HepG2 (cell line): ENCODE data around the gene SMYD5. TPM values are rescaled to one million over a fixed set of nuclear protein-coding genes. Genes with fewer than 3 reads are reported as not detected.
A peak's percentile ranks its signal among the peaks of the same experiment; 100 is the strongest.

ENCODE experiments used
- CEBPG ChIP-seq: IDR thresholded peaks from 2 replicates; pipeline ENCODE4 v1.6.1; 2016
- JARID2 ChIP-seq: sonication (generic); formaldehyde crosslinking; IDR thresholded peaks from 2 replicates; pipeline ENCODE4 v1.8.1; 2023; ENCODE audit warnings: missing genetic modification reagents, inconsistent platforms; ENCODE audit not compliant: insufficient replicate concordance
- MED1 ChIP-seq: sonication (generic); formaldehyde crosslinking; IDR thresholded peaks from 2 replicates; pipeline ENCODE4 v1.4.0; 2020; ENCODE audit warnings: missing genetic modification reagents
- NONO ChIP-seq, 2 experiments: fragments of 450-650 bp in 1 of 2; sonication (generic) in 1 of 2; formaldehyde crosslinking in 1 of 2; IDR thresholded peaks in 1 of 2; conservative IDR thresholded peaks in 1 of 2; 2 replicates each; pipeline versions ENCODE4 v1.6.1 to v1.8.0; 2017 to 2022; ENCODE audit warnings: mild to moderate bottlenecking in 1 of 2, missing genetic modification reagents in 1 of 2, moderate library complexity in 1 of 2
- SP1 ChIP-seq, 2 experiments: fragments of 450-650 bp in 1 of 2; sonication (generic) in 1 of 2; formaldehyde crosslinking in 1 of 2; IDR thresholded peaks; 2 replicates each; pipeline versions ENCODE4 v1.4.0 to v1.6.1; 2016 to 2020; ENCODE audit warnings: missing genetic modification reagents in 1 of 2
- SP2 ChIP-seq: sonication (generic); formaldehyde crosslinking; IDR thresholded peaks from 2 replicates; pipeline ENCODE4 v1.5.1; 2020; ENCODE audit warnings: mild to moderate bottlenecking, missing genetic modification reagents
- TRIM24 ChIP-seq: sonication (generic); formaldehyde crosslinking; IDR thresholded peaks from 2 replicates; pipeline ENCODE4 v1.8.0; 2022; ENCODE audit warnings: mild to moderate bottlenecking, missing genetic modification reagents
- ZNF460 ChIP-seq: sonication (generic); formaldehyde crosslinking; IDR thresholded peaks from 2 replicates; pipeline ENCODE4 v1.5.1; 2020; ENCODE audit warnings: missing genetic modification reagents, mild to moderate bottlenecking, borderline replicate concordance
- ZNF747 ChIP-seq: sonication (generic); formaldehyde crosslinking; IDR thresholded peaks from 2 replicates; pipeline ENCODE4 v1.8.1; 2023; ENCODE audit warnings: missing genetic modification reagents, mild to moderate bottlenecking, borderline replicate concordance
- polyA plus RNA-seq, 8 experiments: library from polyadenylated mRNA; depleted of rRNA in 3 of 8; stranded (reverse) in 7 of 8; unstranded in 1 of 8; fragments of >200 nt; fragmentation: Illumina TruSeq in 4 of 8; extraction: Trizol in 4 of 8; gene quantifications; 2 replicates each; pipeline versions ENCODE4 v1.2.1 to v1.2.3, GENCODE V29; 2011 to 2016; ENCODE audit warnings: low read depth in 4 of 8, missing spikeins in 1 of 8, mixed read lengths in 1 of 8; ENCODE audit not compliant: insufficient read depth in 1 of 8
- total RNA-seq, 5 experiments: library from RNA; depleted of rRNA; stranded (reverse); fragments of >200 nt; fragmentation: Illumina TruSeq; extraction: Trizol; gene quantifications; 2 replicates each; pipeline ENCODE4 v1.2.3, GENCODE V29; 2016; ENCODE audit warnings: low read depth in 1 of 5
- TF ChIP-seq, protein P1 (sequence below): sonication (generic); formaldehyde crosslinking; conservative IDR thresholded peaks from 2 replicates; pipeline ENCODE4 v1.8.0; 2022; ENCODE audit warnings: missing genetic modification reagents
- TF ChIP-seq, protein P2 (sequence below): sonication (generic); formaldehyde crosslinking; IDR thresholded peaks from 2 replicates; pipeline ENCODE4 v1.5.0; 2020; ENCODE audit warnings: mild to moderate bottlenecking, missing genetic modification reagents, borderline replicate concordance
- TF ChIP-seq, protein P3 (sequence below): sonication (generic); formaldehyde crosslinking; IDR thresholded peaks from 2 replicates; pipeline ENCODE4 v1.5.0; 2020; ENCODE audit warnings: mild to moderate bottlenecking, missing genetic modification reagents, borderline replicate concordance

SMYD5 gene
- total and polyA plus RNA-seq, 2 of the 13 experiments (the other 11 are each of a cell fraction or from before 2014, with no cell fraction given): 55.8 to 70.4 TPM

DNA sequence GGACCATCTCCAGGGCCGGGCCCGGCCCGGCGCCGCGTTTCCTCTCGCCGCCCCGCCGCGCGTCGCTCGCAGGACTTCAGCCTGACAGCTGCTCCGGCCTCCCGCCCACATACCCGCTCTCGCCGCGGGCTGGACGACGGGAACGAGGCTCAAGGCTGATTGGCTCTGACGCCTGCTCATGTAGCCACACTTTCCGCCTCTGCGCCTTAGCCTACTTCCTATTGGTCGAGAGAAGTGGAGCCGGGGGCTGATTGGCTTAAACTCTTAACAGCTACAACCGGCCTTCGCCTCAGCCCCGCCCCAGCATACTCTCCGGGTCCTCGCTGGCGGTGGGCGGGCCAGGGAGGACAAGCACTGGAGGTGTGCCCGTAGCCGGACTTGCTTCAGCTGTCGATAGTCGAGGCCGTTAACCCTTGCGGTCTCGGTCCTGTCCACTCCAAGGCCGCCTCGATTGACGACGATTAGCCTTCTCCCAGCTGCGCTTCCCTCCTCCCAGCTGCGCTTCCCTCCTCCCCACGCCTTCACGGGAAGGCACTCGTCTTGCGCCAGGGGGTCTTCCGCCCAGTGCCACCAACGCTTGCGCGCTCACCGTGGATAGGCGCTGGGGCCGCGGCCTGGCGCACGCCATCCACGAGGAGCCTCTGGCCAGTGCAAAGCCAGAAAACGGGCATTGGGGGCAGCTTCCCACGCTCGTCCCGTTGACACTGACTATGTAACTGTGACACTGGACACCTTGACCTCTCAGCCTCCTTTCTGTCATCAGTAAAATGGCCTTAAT lies 19.3 kb downstream of the SMYD5 start, which contains the start of gene PRADC1 (continued):
- TF ChIP-seq, protein P1, sequence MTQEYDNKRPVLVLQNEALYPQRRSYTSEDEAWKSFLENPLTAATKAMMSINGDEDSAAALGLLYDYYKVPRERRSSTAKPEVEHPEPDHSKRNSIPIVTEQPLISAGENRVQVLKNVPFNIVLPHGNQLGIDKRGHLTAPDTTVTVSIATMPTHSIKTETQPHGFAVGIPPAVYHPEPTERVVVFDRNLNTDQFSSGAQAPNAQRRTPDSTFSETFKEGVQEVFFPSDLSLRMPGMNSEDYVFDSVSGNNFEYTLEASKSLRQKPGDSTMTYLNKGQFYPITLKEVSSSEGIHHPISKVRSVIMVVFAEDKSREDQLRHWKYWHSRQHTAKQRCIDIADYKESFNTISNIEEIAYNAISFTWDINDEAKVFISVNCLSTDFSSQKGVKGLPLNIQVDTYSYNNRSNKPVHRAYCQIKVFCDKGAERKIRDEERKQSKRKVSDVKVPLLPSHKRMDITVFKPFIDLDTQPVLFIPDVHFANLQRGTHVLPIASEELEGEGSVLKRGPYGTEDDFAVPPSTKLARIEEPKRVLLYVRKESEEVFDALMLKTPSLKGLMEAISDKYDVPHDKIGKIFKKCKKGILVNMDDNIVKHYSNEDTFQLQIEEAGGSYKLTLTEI: no peak
- TF ChIP-seq TRIM24 (CRISPR knock-in tag): no peak
- TF ChIP-seq JARID2 (CRISPR knock-in tag): no peak
- peak; percentile 36 for TF ChIP-seq CEBPG
- no peak for TF ChIP-seq NONO (IDR thresholded peaks at IDR 0.05)
- TF ChIP-seq NONO (CRISPR knock-in tag; conservative IDR thresholded peaks at IDR 0.05): peak; percentile 44; the same call in 1 of the 2 replicates
- TF ChIP-seq SP2: peak; percentile 99
- TF ChIP-seq ZNF747 (CRISPR knock-in tag): peak; percentile 83
- peak; percentile 44 for TF ChIP-seq MED1 (CRISPR knock-in tag)
- TF ChIP-seq SP1 (IDR thresholded peaks at IDR 0.05): no peak
- peak; percentile 89 for TF ChIP-seq SP1 (CRISPR knock-in tag; IDR thresholded peaks at IDR 0.05)
- TF ChIP-seq ZNF460 (CRISPR knock-in tag): no peak
- TF ChIP-seq, protein P2, sequence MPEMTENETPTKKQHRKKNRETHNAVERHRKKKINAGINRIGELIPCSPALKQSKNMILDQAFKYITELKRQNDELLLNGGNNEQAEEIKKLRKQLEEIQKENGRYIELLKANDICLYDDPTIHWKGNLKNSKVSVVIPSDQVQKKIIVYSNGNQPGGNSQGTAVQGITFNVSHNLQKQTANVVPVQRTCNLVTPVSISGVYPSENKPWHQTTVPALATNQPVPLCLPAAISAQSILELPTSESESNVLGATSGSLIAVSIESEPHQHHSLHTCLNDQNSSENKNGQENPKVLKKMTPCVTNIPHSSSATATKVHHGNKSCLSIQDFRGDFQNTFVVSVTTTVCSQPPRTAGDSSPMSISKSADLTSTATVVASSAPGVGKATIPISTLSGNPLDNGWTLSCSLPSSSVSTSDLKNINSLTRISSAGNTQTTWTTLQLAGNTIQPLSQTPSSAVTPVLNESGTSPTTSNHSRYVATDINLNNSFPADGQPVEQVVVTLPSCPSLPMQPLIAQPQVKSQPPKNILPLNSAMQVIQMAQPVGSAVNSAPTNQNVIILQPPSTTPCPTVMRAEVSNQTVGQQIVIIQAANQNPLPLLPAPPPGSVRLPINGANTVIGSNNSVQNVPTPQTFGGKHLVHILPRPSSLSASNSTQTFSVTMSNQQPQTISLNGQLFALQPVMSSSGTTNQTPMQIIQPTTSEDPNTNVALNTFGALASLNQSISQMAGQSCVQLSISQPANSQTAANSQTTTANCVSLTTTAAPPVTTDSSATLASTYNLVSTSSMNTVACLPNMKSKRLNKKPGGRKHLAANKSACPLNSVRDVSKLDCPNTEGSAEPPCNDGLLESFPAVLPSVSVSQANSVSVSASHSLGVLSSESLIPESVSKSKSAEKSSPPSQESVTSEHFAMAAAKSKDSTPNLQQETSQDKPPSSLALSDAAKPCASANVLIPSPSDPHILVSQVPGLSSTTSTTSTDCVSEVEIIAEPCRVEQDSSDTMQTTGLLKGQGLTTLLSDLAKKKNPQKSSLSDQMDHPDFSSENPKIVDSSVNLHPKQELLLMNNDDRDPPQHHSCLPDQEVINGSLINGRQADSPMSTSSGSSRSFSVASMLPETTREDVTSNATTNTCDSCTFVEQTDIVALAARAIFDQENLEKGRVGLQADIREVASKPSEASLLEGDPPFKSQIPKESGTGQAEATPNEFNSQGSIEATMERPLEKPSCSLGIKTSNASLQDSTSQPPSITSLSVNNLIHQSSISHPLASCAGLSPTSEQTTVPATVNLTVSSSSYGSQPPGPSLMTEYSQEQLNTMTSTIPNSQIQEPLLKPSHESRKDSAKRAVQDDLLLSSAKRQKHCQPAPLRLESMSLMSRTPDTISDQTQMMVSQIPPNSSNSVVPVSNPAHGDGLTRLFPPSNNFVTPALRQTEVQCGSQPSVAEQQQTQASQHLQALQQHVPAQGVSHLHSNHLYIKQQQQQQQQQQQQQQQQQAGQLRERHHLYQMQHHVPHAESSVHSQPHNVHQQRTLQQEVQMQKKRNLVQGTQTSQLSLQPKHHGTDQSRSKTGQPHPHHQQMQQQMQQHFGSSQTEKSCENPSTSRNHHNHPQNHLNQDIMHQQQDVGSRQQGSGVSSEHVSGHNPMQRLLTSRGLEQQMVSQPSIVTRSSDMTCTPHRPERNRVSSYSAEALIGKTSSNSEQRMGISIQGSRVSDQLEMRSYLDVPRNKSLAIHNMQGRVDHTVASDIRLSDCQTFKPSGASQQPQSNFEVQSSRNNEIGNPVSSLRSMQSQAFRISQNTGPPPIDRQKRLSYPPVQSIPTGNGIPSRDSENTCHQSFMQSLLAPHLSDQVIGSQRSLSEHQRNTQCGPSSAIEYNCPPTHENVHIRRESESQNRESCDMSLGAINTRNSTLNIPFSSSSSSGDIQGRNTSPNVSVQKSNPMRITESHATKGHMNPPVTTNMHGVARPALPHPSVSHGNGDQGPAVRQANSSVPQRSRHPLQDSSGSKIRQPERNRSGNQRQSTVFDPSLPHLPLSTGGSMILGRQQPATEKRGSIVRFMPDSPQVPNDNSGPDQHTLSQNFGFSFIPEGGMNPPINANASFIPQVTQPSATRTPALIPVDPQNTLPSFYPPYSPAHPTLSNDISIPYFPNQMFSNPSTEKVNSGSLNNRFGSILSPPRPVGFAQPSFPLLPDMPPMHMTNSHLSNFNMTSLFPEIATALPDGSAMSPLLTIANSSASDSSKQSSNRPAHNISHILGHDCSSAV: no peak
- TF ChIP-seq, protein P3, sequence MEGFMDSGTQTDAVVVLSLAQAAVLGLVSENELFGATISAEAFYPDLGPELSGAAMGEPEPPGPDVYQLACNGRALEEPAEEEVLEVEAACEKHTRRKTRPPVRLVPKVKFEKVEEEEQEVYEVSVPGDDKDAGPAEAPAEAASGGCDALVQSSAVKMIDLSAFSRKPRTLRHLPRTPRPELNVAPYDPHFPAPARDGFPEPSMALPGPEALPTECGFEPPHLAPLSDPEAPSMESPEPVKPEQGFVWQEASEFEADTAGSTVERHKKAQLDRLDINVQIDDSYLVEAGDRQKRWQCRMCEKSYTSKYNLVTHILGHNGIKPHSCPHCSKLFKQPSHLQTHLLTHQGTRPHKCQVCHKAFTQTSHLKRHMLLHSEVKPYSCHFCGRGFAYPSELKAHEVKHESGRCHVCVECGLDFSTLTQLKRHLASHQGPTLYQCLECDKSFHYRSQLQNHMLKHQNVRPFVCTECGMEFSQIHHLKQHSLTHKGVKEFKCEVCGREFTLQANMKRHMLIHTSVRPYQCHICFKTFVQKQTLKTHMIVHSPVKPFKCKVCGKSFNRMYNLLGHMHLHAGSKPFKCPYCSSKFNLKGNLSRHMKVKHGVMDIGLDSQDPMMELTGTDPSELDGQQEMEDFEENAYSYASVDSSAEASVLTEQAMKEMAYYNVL (CRISPR knock-in tag): peak; percentile 79; the same call in 1 of the 2 replicates
